Measurements from ENCODE around the gene EP400.

The EP400 gene

GRCh38 chr12:132012919-132013568 lies 63.3 kb downstream of the EP400 start:
- H3K27ac ChIP-seq (ENCODE audit: insufficient read depth in 1 of 2, low read depth in 1 of 2, low read length in 2 of 2, poor library complexity in 1 of 2, severe bottlenecking in 2 of 2), result no peak overlapping the region
- no peaks in the 10 kb centered on the region for H3K4me1 ChIP-seq (ENCODE audit: control extremely low read depth in 1 of 4, control insufficient read depth in 4 of 4, insufficient read depth in 4 of 4, low read length in 3 of 4)
- no peaks in the 10 kb centered on the region for H3K27me3 ChIP-seq (replicated peaks in 2 of 5; ENCODE audit: control insufficient read depth in 4 of 5, insufficient read depth in 5 of 5, low read length in 4 of 5)
- no peak for DNase-seq
- H3K36me3 ChIP-seq (ENCODE audit: control insufficient read depth in 4 of 4, insufficient read depth in 4 of 4, low read length in 3 of 4), result peaks cover 9 to 87% (median 65%) of the 10 kb centered on the region in 4 experiments
- CTCF ChIA-PET, result interaction anchor here (1.0 kb wide), 1 partner anchor 240 kb away, joined by 3 read pairs; no protein-coding TSS in a partner anchor
- no peak overlapping the region for H3K4me3 ChIP-seq (ENCODE audit: control insufficient read depth in 1 of 7, extremely low read depth in 1 of 7, insufficient read depth in 4 of 7, low read depth in 2 of 7, low read length in 6 of 7)
- no peaks in the 10 kb centered on the region for H3K9me3 ChIP-seq (ENCODE audit: control extremely low read depth in 1 of 5, control insufficient read depth in 4 of 5, insufficient read depth in 2 of 5, low read depth in 1 of 5, low read length in 4 of 5)
- 96% methylated on average over 18 of the region's 20 CpGs for WGBS (ENCODE audit: insufficient coverage)
- POLR2A ChIA-PET, result no interaction called here

GRCh38 chr12:132014092-132014914 lies 64.6 kb downstream of the EP400 start:
- ChIA-PET CTCF (no interaction called here), POLR2A (interaction anchor here (0.7 kb wide), 1 partner anchor 23 kb away, joined by 3 read pairs; no protein-coding TSS in a partner anchor)
- no peaks in the 10 kb centered on the region for H3K9me3 ChIP-seq (ENCODE audit: control extremely low read depth in 1 of 5, control insufficient read depth in 4 of 5, insufficient read depth in 2 of 5, low read depth in 1 of 5, low read length in 4 of 5)
- no peak overlapping the region for H3K27ac ChIP-seq (ENCODE audit: insufficient read depth in 1 of 2, low read depth in 1 of 2, low read length in 2 of 2, poor library complexity in 1 of 2, severe bottlenecking in 2 of 2)
- 92% methylated on average over 19 of the region's 22 CpGs for WGBS (ENCODE audit: insufficient coverage)
- no peaks in the 10 kb centered on the region for H3K27me3 ChIP-seq (replicated peaks in 2 of 5; ENCODE audit: control insufficient read depth in 4 of 5, insufficient read depth in 5 of 5, low read length in 4 of 5)
- H3K36me3 ChIP-seq (ENCODE audit: control insufficient read depth in 4 of 4, insufficient read depth in 4 of 4, low read length in 3 of 4), result peaks cover 9 to 91% (median 71%) of the 10 kb centered on the region in 4 experiments
- no peak overlapping the region for H3K4me3 ChIP-seq (ENCODE audit: control insufficient read depth in 1 of 7, extremely low read depth in 1 of 7, insufficient read depth in 4 of 7, low read depth in 2 of 7, low read length in 6 of 7)
- H3K4me1 ChIP-seq (ENCODE audit: control extremely low read depth in 1 of 4, control insufficient read depth in 4 of 4, insufficient read depth in 4 of 4, low read length in 3 of 4), result no peaks in the 10 kb centered on the region
- no peak for DNase-seq

DNA sequence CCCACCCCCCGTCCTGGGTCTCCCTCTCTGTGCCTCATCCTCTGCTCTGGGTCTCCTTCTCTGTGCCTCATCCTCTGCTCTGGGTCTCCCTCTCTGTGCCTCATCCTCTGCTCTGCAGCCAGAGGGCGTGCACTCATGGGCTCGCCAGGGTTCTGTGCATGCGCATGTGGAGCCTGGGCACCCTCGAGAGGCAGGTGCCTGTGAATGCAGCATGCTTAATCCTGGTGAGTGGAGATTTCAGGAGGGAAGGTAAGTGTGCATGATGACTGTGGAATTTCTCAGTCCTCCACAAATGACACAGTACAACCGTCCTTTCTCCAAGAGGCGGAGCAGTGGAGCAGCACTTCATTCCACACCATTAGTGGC lies 65.2 kb downstream of the EP400 start:
- no peaks in the 10 kb centered on the region for H3K9me3 ChIP-seq (ENCODE audit: control extremely low read depth in 1 of 5, control insufficient read depth in 4 of 5, insufficient read depth in 2 of 5, low read depth in 1 of 5, low read length in 4 of 5)
- peaks cover 9 to 94% (median 74%) of the 10 kb centered on the region in 4 experiments for H3K36me3 ChIP-seq (ENCODE audit: control insufficient read depth in 4 of 4, insufficient read depth in 4 of 4, low read length in 3 of 4)
- POLR2A ChIA-PET, result no interaction called here
- no peaks in the 10 kb centered on the region for H3K27me3 ChIP-seq (replicated peaks in 2 of 5; ENCODE audit: control insufficient read depth in 4 of 5, insufficient read depth in 5 of 5, low read length in 4 of 5)
- CTCF ChIA-PET, result no interaction called here
- H3K4me3 ChIP-seq (ENCODE audit: control insufficient read depth in 1 of 7, extremely low read depth in 1 of 7, insufficient read depth in 4 of 7, low read depth in 2 of 7, low read length in 6 of 7), result no peak overlapping the region
- DNase-seq, result no peak
- 98% methylated on average over 5 of the region's 7 CpGs for WGBS (ENCODE audit: insufficient coverage)
- H3K27ac ChIP-seq (ENCODE audit: insufficient read depth in 1 of 2, low read depth in 1 of 2, low read length in 2 of 2, poor library complexity in 1 of 2, severe bottlenecking in 2 of 2), result no peak overlapping the region
- no peaks in the 10 kb centered on the region for H3K4me1 ChIP-seq (ENCODE audit: control extremely low read depth in 1 of 4, control insufficient read depth in 4 of 4, insufficient read depth in 4 of 4, low read length in 3 of 4)

GRCh38 chr12:132015686-132016430 lies 66.1 kb downstream of the EP400 start:
- POLR2A ChIA-PET, result no interaction called here
- CTCF ChIA-PET, result interaction anchor here (0.8 to 1.3 kb wide), 3 partner anchors 8 to 25 kb away, joined by 3 to 4 read pairs (median 3); no protein-coding TSS in a partner anchor
- Histone ChIP-seq H3K4me3 (ENCODE audit: control insufficient read depth in 1 of 7, extremely low read depth in 1 of 7, insufficient read depth in 4 of 7, low read depth in 2 of 7, low read length in 6 of 7) (no peak overlapping the region), H3K9me3 (ENCODE audit: control extremely low read depth in 1 of 5, control insufficient read depth in 4 of 5, insufficient read depth in 2 of 5, low read depth in 1 of 5, low read length in 4 of 5) (no peaks in the 10 kb centered on the region), H3K36me3 (ENCODE audit: control insufficient read depth in 4 of 4, insufficient read depth in 4 of 4, low read length in 3 of 4) (peaks cover 9 to 98% (median 83%) of the 10 kb centered on the region in 4 experiments), H3K27ac (ENCODE audit: insufficient read depth in 1 of 2, low read depth in 1 of 2, low read length in 2 of 2, poor library complexity in 1 of 2, severe bottlenecking in 2 of 2) (no peak overlapping the region), H3K4me1 (ENCODE audit: control extremely low read depth in 1 of 4, control insufficient read depth in 4 of 4, insufficient read depth in 4 of 4, low read length in 3 of 4) (no peaks in the 10 kb centered on the region), H3K27me3 (replicated peaks in 2 of 5; ENCODE audit: control insufficient read depth in 4 of 5, insufficient read depth in 5 of 5, low read length in 4 of 5) (no peaks in the 10 kb centered on the region)
- DNase-seq, result no peak
- 99% methylated on average over 15 of the region's 21 CpGs for WGBS (ENCODE audit: insufficient coverage)

DNA sequence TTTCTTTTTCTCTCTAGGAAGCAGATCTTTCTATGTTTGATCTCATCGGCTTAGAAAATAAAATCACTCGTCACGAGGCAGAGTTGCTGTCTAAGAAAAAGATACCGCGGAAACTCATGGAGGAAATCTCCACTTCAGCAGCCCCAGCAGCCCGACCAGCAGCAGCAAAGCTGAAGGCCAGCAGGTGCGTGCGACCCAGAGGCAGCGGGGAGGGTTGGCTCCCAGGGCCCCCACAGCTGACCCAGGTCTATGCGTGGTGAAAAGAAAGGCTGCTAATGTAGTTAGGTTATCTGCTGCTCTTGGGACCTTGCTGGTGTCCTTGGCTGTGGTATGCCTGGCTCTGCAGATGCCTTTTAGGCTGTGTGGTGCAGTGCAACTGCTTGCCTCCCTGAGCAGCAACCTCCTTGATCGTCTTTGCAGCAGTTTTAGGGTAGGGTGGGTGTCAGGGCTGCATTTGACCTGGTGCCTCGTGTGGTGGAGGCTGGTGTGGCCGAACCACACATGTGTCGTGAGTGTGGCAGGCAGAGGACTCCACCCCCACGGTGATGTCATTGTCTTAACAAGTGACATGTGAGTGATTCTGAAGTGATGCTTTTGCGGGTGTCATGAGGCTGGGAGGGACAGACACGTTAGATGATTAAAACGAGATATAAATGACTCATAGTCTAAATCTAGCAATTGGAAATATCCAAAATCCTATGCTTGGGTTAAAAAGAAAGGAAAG lies 68.6 kb downstream of the EP400 start:
- Histone ChIP-seq H3K9me3 (ENCODE audit: control extremely low read depth in 1 of 5, control insufficient read depth in 4 of 5, insufficient read depth in 2 of 5, low read depth in 1 of 5, low read length in 4 of 5) (no peaks in the 10 kb centered on the region), H3K36me3 (ENCODE audit: control insufficient read depth in 4 of 4, insufficient read depth in 4 of 4, low read length in 3 of 4) (peaks cover 10 to 89% (median 71%) of the 10 kb centered on the region in 4 experiments), H3K27ac (ENCODE audit: insufficient read depth in 1 of 2, low read depth in 1 of 2, low read length in 2 of 2, poor library complexity in 1 of 2, severe bottlenecking in 2 of 2) (no peak overlapping the region), H3K27me3 (replicated peaks in 2 of 5; ENCODE audit: control insufficient read depth in 4 of 5, insufficient read depth in 5 of 5, low read length in 4 of 5) (no peaks in the 10 kb centered on the region), H3K4me3 (ENCODE audit: control insufficient read depth in 1 of 7, extremely low read depth in 1 of 7, insufficient read depth in 4 of 7, low read depth in 2 of 7, low read length in 6 of 7) (no peak overlapping the region), H3K4me1 (ENCODE audit: control extremely low read depth in 1 of 4, control insufficient read depth in 4 of 4, insufficient read depth in 4 of 4, low read length in 3 of 4) (no peaks in the 10 kb centered on the region)
- CTCF ChIA-PET, result interaction anchor here (1.2 kb wide), 1 partner anchor 9 kb away, joined by 4 read pairs; no protein-coding TSS in a partner anchor
- POLR2A ChIA-PET, result no interaction called here
- 97% methylated on average over 13 of the region's 18 CpGs for WGBS (ENCODE audit: insufficient coverage)
- peak in 2 of 3 donors; percentile 10 to 21 for DNase-seq

- Histone ChIP-seq H3K9me3 (ENCODE audit: control extremely low read depth in 1 of 5, control insufficient read depth in 4 of 5, insufficient read depth in 2 of 5, low read depth in 1 of 5, low read length in 4 of 5) (no peaks in the 10 kb centered on the region), H3K36me3 (ENCODE audit: control insufficient read depth in 4 of 4, insufficient read depth in 4 of 4, low read length in 3 of 4) (peaks cover 15 to 89% (median 73%) of the 10 kb centered on the region in 4 experiments), H3K4me3 (ENCODE audit: control insufficient read depth in 1 of 7, extremely low read depth in 1 of 7, insufficient read depth in 4 of 7, low read depth in 2 of 7, low read length in 6 of 7) (no peak overlapping the region), H3K27me3 (replicated peaks in 2 of 5; ENCODE audit: control insufficient read depth in 4 of 5, insufficient read depth in 5 of 5, low read length in 4 of 5) (no peaks in the 10 kb centered on the region), H3K27ac (ENCODE audit: insufficient read depth in 1 of 2, low read depth in 1 of 2, low read length in 2 of 2, poor library complexity in 1 of 2, severe bottlenecking in 2 of 2) (no peak overlapping the region), H3K4me1 (ENCODE audit: control extremely low read depth in 1 of 4, control insufficient read depth in 4 of 4, insufficient read depth in 4 of 4, low read length in 3 of 4) (no peaks in the 10 kb centered on the region)
- no peak for DNase-seq
- CTCF ChIA-PET, result no interaction called here
- WGBS (ENCODE audit: insufficient coverage), result 97% methylated on average over 18 of the region's 18 CpGs
- POLR2A ChIA-PET, result no interaction called here
Measured at GRCh38 chr12:132019891-132020290, 70.1 kb downstream of the EP400 start.

Data from common myeloid progenitor, CD34-positive (primary cell).